Mucosa of rectum (tissue), 2 donors: Measurements from ENCODE around the gene WDFY3.

Source experiments
- H3K27ac ChIP-seq, 2 donors: one replicate each; pipeline ENCODE4 v1.7.0; 2013; ENCODE audit warnings: inconsistent platforms in 2 of 2, low read depth in 2 of 2, low read length in 2 of 2
- H3K27me3 ChIP-seq, 2 donors: one replicate each; pipeline ENCODE4 v1.7.0; 2013; ENCODE audit warnings: low read length in 2 of 2; ENCODE audit not compliant: control insufficient read depth in 2 of 2, insufficient read depth in 2 of 2
- H3K36me3 ChIP-seq, 2 donors: one replicate each; pipeline ENCODE4 v1.7.0; 2013; ENCODE audit warnings: low read length in 2 of 2; ENCODE audit not compliant: control insufficient read depth in 2 of 2, insufficient read depth in 2 of 2
- H3K4me1 ChIP-seq, 2 donors: one replicate each; pipeline ENCODE4 v1.7.0; 2013; ENCODE audit warnings: low read length in 2 of 2, mild to moderate bottlenecking in 1 of 2; ENCODE audit not compliant: control insufficient read depth in 2 of 2, insufficient read depth in 2 of 2
- H3K4me3 ChIP-seq, 2 donors: one replicate each; pipeline ENCODE4 v1.7.0; 2013; ENCODE audit warnings: low read length in 2 of 2
- H3K9ac ChIP-seq, 2 donors: one replicate each; pipeline ENCODE4 v1.7.0; 2013; ENCODE audit warnings: low read length in 2 of 2, low read depth in 1 of 2, mild to moderate bottlenecking in 1 of 2
- H3K9me3 ChIP-seq, 2 donors: one replicate each; pipeline ENCODE4 v1.7.0; 2013; ENCODE audit warnings: low read length in 2 of 2; ENCODE audit not compliant: control insufficient read depth in 2 of 2
- donor health status: healthy.
- donor health status: Normal muscosa, but diverticular disease.

Gene WDFY3, protein sequence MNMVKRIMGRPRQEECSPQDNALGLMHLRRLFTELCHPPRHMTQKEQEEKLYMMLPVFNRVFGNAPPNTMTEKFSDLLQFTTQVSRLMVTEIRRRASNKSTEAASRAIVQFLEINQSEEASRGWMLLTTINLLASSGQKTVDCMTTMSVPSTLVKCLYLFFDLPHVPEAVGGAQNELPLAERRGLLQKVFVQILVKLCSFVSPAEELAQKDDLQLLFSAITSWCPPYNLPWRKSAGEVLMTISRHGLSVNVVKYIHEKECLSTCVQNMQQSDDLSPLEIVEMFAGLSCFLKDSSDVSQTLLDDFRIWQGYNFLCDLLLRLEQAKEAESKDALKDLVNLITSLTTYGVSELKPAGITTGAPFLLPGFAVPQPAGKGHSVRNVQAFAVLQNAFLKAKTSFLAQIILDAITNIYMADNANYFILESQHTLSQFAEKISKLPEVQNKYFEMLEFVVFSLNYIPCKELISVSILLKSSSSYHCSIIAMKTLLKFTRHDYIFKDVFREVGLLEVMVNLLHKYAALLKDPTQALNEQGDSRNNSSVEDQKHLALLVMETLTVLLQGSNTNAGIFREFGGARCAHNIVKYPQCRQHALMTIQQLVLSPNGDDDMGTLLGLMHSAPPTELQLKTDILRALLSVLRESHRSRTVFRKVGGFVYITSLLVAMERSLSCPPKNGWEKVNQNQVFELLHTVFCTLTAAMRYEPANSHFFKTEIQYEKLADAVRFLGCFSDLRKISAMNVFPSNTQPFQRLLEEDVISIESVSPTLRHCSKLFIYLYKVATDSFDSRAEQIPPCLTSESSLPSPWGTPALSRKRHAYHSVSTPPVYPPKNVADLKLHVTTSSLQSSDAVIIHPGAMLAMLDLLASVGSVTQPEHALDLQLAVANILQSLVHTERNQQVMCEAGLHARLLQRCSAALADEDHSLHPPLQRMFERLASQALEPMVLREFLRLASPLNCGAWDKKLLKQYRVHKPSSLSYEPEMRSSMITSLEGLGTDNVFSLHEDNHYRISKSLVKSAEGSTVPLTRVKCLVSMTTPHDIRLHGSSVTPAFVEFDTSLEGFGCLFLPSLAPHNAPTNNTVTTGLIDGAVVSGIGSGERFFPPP (N-terminal part only)

DNA sequence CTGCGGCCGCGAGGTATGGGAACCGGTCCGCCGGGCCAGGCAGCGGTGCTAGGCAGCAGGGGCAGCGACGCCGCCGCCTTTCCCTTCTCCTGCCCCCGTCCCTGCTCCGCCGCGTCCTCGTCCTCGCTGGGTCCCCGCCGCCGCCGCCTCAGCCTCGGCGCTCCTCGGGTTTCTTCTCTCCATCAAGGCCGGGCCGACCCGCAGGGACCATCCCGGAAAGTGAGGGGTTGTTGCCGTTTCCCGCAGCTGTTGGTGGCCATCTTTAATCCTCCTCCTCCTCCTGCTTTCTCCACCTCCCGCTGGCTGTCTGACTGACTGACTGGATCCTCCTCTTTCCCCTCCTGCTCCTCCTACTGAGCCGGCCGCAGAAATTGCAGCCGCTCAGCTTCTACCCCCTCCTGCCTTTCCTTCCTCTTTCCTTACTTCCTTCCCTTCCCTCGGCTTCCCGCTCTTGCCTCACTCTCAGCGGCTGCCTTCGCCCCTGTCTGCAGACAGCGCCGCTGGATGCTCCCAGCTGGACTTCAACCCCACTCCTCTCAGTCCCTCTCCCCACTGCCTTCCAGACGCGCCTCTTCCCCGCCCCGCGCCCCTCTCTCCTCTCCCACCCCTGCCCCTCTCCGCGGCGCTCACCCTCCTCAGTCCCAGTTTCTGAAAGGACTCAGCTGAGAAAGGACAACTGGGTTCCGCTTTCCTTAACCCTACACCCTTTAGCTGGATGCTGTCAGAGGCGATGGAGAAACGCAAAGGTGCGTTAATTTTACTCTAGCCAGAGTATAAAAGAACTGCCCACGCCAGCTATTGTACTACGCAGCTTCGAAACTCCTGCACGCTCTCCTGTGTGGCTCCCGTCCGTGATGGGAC, at the start of gene WDFY3:
WDFY3 (minus strand) TSS at position 309 of the 861 bp plus-strand sequence. CDS start 106,099 bp downstream, outside the sequence.
- peak within 1 kb of the TSS; percentile 68 to 83 for H3K9ac ChIP-seq
- peak within 1 kb of the TSS; percentile 79 to 82 for H3K27ac ChIP-seq
- H3K9me3 ChIP-seq, result no peaks in the 10 kb centered on the region
- H3K27me3 ChIP-seq, result no peaks in the 10 kb centered on the region
- H3K36me3 ChIP-seq, result no peaks in the 10 kb centered on the region
- H3K4me3 ChIP-seq, result peak within 1 kb of the TSS; percentile 81 to 88
- peaks cover 7 to 13% of the 10 kb centered on the region in 2 donors for H3K4me1 ChIP-seq

- no peak overlapping the region for H3K9ac ChIP-seq
- H3K4me3 ChIP-seq, result no peak overlapping the region
- H3K27ac ChIP-seq, result no peak overlapping the region
- no peaks in the 10 kb centered on the region for H3K27me3 ChIP-seq
- H3K36me3 ChIP-seq, result no peaks in the 10 kb centered on the region
- no peaks in the 10 kb centered on the region for H3K4me1 ChIP-seq
- no peaks in the 10 kb centered on the region for H3K9me3 ChIP-seq
These were observed 39.4 kb upstream of the WDFY3 start for GRCh38 chr4:85005865-85006377.

DNA sequence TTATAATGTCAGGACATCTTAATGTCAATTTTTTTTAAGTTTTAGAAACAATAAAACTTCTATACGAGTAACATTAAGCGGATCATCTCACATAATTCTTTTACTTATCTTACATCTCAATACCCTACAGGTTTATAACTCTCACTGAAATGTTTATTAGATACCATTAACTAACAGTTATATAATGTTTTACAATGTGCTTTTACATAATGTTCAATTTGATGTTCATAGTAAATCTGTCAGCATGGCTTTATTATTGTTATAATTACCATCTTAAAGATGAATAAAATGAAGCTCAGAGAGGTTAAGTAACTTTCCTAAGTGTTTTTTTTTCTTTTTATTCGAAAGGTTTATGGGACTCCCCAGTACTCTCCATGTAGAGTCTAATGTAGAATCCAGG, 33.9 kb upstream of the WDFY3 start:
- no peak overlapping the region for H3K27ac ChIP-seq
- no peak overlapping the region for H3K9ac ChIP-seq
- no peaks in the 10 kb centered on the region for H3K36me3 ChIP-seq
- H3K4me3 ChIP-seq, result no peak overlapping the region
- H3K27me3 ChIP-seq, result no peaks in the 10 kb centered on the region
- no peaks in the 10 kb centered on the region for H3K4me1 ChIP-seq
- no peaks in the 10 kb centered on the region for H3K9me3 ChIP-seq

GRCh38 chr4:84995386-84995785, 28.9 kb upstream of the WDFY3 start:
- Histone ChIP-seq H3K27me3 (no peaks in the 10 kb centered on the region), H3K27ac (no peak overlapping the region), H3K9me3 (no peaks in the 10 kb centered on the region), H3K9ac (no peak overlapping the region), H3K4me3 (no peak overlapping the region), H3K4me1 (no peaks in the 10 kb centered on the region), H3K36me3 (no peaks in the 10 kb centered on the region)

- Histone ChIP-seq H3K9me3 (no peaks in the 10 kb centered on the region), H3K27me3 (no peaks in the 10 kb centered on the region), H3K4me3 (no peak overlapping the region), H3K36me3 (no peaks in the 10 kb centered on the region), H3K9ac (no peak overlapping the region), H3K4me1 (no peaks in the 10 kb centered on the region), H3K27ac (no peak overlapping the region)
These were observed 27.8 kb upstream of the WDFY3 start for GRCh38 chr4:84994280-84994679.

GRCh38 chr4:84985952-84986351, 19.5 kb upstream of the WDFY3 start:
- H3K36me3 ChIP-seq, result no peaks in the 10 kb centered on the region
- H3K4me3 ChIP-seq, result no peak overlapping the region
- H3K4me1 ChIP-seq, result no peaks in the 10 kb centered on the region
- no peaks in the 10 kb centered on the region for H3K9me3 ChIP-seq
- H3K9ac ChIP-seq, result no peak overlapping the region
- no peak overlapping the region for H3K27ac ChIP-seq
- H3K27me3 ChIP-seq, result no peaks in the 10 kb centered on the region

- Histone ChIP-seq H3K27ac (no peak overlapping the region), H3K4me1 (no peaks in the 10 kb centered on the region)
These were observed 10.9 kb upstream of the WDFY3 start for GRCh38 chr4:84977396-84977795.

DNA sequence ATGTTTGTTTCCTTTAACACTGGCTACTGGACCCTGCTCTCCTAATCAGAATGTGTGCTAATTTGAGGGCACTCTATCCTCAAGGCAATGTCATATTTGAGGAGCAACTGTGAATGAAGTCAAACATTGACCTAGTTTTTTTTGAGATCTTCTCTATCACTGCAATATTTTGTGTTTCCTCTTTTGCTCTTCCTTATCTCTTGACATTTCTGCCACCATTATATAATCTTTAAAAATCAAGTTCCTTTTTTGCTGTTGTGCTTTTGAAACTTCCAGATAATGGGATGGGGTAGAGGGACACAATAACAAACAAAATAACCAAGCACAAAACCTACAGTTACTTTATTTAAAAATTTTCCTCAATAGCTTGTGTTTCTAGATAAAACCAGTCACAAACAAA, 7.4 kb upstream of the WDFY3 start:
- no peaks in the 10 kb centered on the region for H3K9me3 ChIP-seq
- no peak overlapping the region for H3K27ac ChIP-seq
- no peak overlapping the region for H3K4me3 ChIP-seq
- no peaks in the 10 kb centered on the region for H3K27me3 ChIP-seq
- no peaks in the 10 kb centered on the region for H3K4me1 ChIP-seq
- H3K36me3 ChIP-seq, result no peaks in the 10 kb centered on the region
- no peak overlapping the region for H3K9ac ChIP-seq

More at GRCh38 chr4:84977396-84977795, 10.9 kb upstream of the WDFY3 start:
- Histone ChIP-seq H3K9me3 (no peaks in the 10 kb centered on the region), H3K36me3 (no peaks in the 10 kb centered on the region), H3K27me3 (no peaks in the 10 kb centered on the region), H3K9ac (no peak overlapping the region), H3K4me3 (no peak overlapping the region)

DNA sequence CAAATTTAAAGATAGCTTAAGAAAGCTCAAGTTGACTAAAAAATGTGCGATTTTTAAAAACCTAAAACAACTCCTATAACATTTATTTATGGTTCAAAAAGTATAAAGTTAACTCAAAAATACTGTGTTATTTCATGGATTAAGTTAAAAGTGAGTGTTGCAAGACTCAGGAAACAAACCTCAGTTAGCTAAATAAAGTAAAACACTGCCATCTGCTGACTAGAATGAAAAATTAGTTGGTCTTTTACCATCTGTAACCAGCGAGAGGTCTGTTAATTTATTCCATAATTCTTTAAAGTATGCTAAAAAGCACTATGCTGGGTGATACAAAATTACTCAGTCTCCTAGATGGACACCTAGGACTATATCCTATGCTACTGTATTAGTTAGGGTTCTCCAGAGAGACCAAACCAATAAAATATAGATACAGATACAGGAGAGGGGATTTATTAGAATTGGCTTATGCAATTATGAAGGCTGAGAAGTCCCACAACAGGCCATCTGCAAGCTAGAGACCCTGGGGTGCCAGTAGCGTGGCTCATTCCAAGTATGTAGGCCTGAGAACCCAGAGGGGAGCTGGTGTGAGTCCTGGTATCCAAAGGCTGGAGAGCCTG, 4.9 kb upstream of the WDFY3 start:
- Histone ChIP-seq H3K4me3 (no peak overlapping the region), H3K9ac (no peak overlapping the region), H3K36me3 (no peaks in the 10 kb centered on the region), H3K27me3 (no peaks in the 10 kb centered on the region), H3K4me1 (peaks cover 0 to 7% of the 10 kb centered on the region in 2 donors), H3K27ac (no peak overlapping the region), H3K9me3 (no peaks in the 10 kb centered on the region)
